Right atrium auricular region (tissue), 2 donors: ENCODE measurements around the gene FHL1. TPM values are rescaled to one million over a fixed set of nuclear protein-coding genes. Genes with fewer than 3 reads are reported as not detected.

Source experiments
- DNase-seq: peaks from one replicate; pipeline ENCODE4 v3.0.0-alpha.2; 2019; ENCODE audit warnings: low spot score
- H3K27ac ChIP-seq, 2 donors: fragments of 200-600 bp; sonication (generic); 1 replicate in 1 of 2; 2 replicates in 1 of 2; pipeline ENCODE4 v1.5.1; 2016 to 2019
- H3K27me3 ChIP-seq, 2 donors: fragments of 200-600 bp; sonication (generic); one replicate each; pipeline versions ENCODE4 v1.5.1 to v1.6.0; 2017 to 2019
- H3K36me3 ChIP-seq: fragments of 200-600 bp; sonication (generic); one replicate; pipeline ENCODE4 v1.5.1; 2016
- H3K4me1 ChIP-seq, 2 donors: fragments of 200-600 bp; sonication (generic); one replicate each; pipeline versions ENCODE4 v1.5.1 to v1.6.0; 2017 to 2019
- H3K4me3 ChIP-seq, 2 donors: fragments of 200-600 bp; sonication (generic); 1 replicate in 1 of 2; 2 replicates in 1 of 2; pipeline ENCODE4 v1.5.1; 2017 to 2019; ENCODE audit warnings: mild to moderate bottlenecking in 1 of 2, moderate library complexity in 1 of 2
- H3K9me3 ChIP-seq, 2 donors: fragments of 200-600 bp; sonication (generic); one replicate each; pipeline ENCODE4 v1.5.1; 2019
- total RNA-seq, 2 donors: library from RNA; depleted of rRNA; stranded (reverse); fragments of >200 nt; gene quantifications; one replicate each; pipeline ENCODE4 v1.1.0, GENCODE V29; 2016
- TF ChIP-seq, protein P1 (sequence below), 2 donors: fragments of 200-600 bp; sonication (generic); IDR thresholded peaks; one replicate each; pipeline ENCODE4 v1.5.1; 2019; ENCODE audit warnings: antibody characterized with exemption in 2 of 2

Gene FHL1
- total RNA-seq, 2 donors from 2014 or later: 869 to 2,468 TPM

DNA sequence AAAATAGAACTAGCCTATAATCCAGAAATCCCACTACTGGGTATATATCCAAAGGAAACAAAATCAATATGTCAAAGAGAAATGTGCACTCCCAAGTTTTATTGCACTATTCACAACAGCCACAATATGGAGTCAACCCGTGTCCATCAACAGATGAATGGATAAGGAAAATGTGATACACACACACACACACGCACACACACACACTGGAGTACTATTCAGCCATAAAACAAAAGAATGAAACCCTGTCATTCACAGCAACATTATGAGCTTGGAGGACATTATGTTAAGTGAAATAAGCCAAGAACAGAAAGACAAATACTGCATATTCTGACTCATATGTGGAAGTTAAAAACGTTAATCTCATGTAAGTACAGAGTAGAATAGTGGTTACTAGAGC, 5.8 kb upstream of the FHL1 start:
- no peak for DNase-seq
- H3K27ac ChIP-seq: no peak overlapping the region
- no peak overlapping the region for H3K4me3 ChIP-seq
- no peaks in the 10 kb centered on the region for H3K4me1 ChIP-seq
- H3K27me3 ChIP-seq: no peaks in the 10 kb centered on the region
- no peaks in the 10 kb centered on the region for H3K9me3 ChIP-seq
- no peaks in the 10 kb centered on the region for H3K36me3 ChIP-seq
- TF ChIP-seq, protein P1, sequence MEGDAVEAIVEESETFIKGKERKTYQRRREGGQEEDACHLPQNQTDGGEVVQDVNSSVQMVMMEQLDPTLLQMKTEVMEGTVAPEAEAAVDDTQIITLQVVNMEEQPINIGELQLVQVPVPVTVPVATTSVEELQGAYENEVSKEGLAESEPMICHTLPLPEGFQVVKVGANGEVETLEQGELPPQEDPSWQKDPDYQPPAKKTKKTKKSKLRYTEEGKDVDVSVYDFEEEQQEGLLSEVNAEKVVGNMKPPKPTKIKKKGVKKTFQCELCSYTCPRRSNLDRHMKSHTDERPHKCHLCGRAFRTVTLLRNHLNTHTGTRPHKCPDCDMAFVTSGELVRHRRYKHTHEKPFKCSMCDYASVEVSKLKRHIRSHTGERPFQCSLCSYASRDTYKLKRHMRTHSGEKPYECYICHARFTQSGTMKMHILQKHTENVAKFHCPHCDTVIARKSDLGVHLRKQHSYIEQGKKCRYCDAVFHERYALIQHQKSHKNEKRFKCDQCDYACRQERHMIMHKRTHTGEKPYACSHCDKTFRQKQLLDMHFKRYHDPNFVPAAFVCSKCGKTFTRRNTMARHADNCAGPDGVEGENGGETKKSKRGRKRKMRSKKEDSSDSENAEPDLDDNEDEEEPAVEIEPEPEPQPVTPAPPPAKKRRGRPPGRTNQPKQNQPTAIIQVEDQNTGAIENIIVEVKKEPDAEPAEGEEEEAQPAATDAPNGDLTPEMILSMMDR (IDR thresholded peaks at IDR 0.05): no peak

GRCh38 chrX:136142592-136142991, 4.7 kb upstream of the FHL1 start:
- no peak for DNase-seq
- Histone ChIP-seq H3K36me3 (no peaks in the 10 kb centered on the region), H3K9me3 (no peaks in the 10 kb centered on the region), H3K27ac (no peak overlapping the region), H3K4me3 (no peak overlapping the region), H3K27me3 (no peaks in the 10 kb centered on the region), H3K4me1 (no peaks in the 10 kb centered on the region)
- TF ChIP-seq, protein P1 (IDR thresholded peaks at IDR 0.05): no peak

- Histone ChIP-seq H3K27ac (no peak overlapping the region), H3K4me3 (no peak overlapping the region), H3K36me3 (no peaks in the 10 kb centered on the region)
Measured at GRCh38 chrX:136143711-136144110, 3.6 kb upstream of the FHL1 start.

DNA sequence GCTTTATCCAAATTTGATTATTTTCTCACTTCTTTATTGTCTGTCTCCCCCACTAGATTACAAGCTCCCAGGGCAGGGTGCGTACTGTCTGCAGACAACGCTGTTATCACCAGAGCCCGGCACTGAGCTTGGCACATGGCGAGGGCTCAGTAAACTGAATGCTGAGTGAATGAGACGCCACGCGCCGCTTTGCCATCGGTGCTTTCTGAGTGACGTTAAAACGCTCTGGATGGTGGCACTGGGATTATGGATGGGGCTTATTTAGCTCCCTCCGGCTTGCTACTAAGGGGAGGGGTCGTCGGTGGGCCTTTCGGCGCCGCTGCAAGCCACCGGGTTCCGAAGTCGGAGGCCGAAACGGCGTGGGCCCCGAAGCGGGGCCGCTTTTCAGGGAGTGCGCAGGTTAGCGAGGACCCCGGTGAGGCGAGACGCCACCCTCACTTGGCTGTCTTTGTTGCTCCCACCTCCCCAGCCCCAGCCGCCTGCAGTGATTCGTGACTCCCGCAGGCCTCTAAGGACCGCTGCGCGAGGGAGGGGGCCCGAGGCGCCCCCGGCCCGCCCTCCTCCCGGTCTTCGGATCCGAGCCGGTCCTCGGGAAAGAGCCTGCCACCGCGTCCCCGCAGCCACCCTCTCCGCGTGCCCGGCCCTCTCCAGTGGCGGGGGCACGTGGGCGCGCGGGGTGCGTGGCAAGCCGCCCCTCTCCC, 569 bp upstream of the FHL1 start:
- Histone ChIP-seq H3K4me1 (no peaks in the 10 kb centered on the region), H3K27ac (peak overlapping the region; percentile 80 to 84), H3K36me3 (no peaks in the 10 kb centered on the region), H3K4me3 (peak overlapping the region; percentile 72 to 74), H3K27me3 (no peaks in the 10 kb centered on the region), H3K9me3 (no peaks in the 10 kb centered on the region)
- TF ChIP-seq, protein P1 (IDR thresholded peaks at IDR 0.05): no peak
- DNase-seq: no peak

More at GRCh38 chrX:136143711-136144110, 3.6 kb upstream of the FHL1 start:
- no peaks in the 10 kb centered on the region for H3K27me3 ChIP-seq
- no peaks in the 10 kb centered on the region for H3K4me1 ChIP-seq
- TF ChIP-seq, protein P1 (IDR thresholded peaks at IDR 0.05): no peak
- DNase-seq: no peak
- no peaks in the 10 kb centered on the region for H3K9me3 ChIP-seq

DNA sequence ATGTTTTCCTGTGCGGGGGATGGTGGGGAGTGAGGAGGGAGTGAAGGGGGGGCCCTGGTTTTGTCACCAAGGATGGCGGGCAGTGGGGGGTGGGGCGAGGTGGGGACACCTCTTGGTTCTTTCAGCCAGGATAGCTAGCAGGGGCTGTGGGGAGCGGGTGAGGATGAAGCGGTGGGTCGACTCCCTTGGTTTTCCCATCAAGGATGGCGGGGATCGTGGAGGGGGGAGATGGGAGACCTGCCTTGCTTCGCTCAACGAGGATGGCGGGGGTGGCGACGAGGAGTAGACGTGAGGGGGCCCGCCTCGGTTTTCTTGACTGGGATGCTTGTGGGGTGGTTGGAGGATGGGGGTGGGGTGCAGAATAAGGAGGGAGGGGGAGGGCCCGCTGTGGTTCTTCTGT, 643 bp downstream of the FHL1 start:
- no peaks in the 10 kb centered on the region for H3K9me3 ChIP-seq
- peak overlapping the region; percentile 94 to 98 for H3K27ac ChIP-seq
- TF ChIP-seq, protein P1 (IDR thresholded peaks at IDR 0.05): no peak
- no peaks in the 10 kb centered on the region for H3K36me3 ChIP-seq
- peak overlapping the region; percentile 72 to 74 for H3K4me3 ChIP-seq
- H3K4me1 ChIP-seq: no peaks in the 10 kb centered on the region
- DNase-seq: no peak
- no peaks in the 10 kb centered on the region for H3K27me3 ChIP-seq

- H3K4me1 ChIP-seq: no peaks in the 10 kb centered on the region
- no peaks in the 10 kb centered on the region for H3K27me3 ChIP-seq
- TF ChIP-seq, protein P1 (IDR thresholded peaks at IDR 0.05): no peak
- H3K36me3 ChIP-seq: no peaks in the 10 kb centered on the region
- H3K4me3 ChIP-seq: peak overlapping the region; percentile 72 to 74
- no peak for DNase-seq
- H3K9me3 ChIP-seq: no peaks in the 10 kb centered on the region
- peak overlapping the region; percentile 94 to 98 for H3K27ac ChIP-seq
Measured at GRCh38 chrX:136148391-136148790, 1.1 kb downstream of the FHL1 start.
